Mesodermal cell (in vitro differentiated cells): ENCODE results near the gene PRSS57. TPM values are rescaled to one million over a fixed set of nuclear protein-coding genes. Genes with fewer than 3 reads are reported as not detected.
"Not testable (repeated sequence)": the region's sequence is repeated elsewhere in the genome, so short reads cannot be mapped to it uniquely, and the experiment has no call there.

Experiments used
- H3K27ac ChIP-seq: 2 replicates; pipeline ENCODE4 v1.7.0; 2013; ENCODE audit warnings: mild to moderate bottlenecking, low read depth, low read length, moderate library complexity; ENCODE audit not compliant: severe bottlenecking
- H3K36me3 ChIP-seq: 2 replicates; pipeline ENCODE4 v1.7.1; 2013; ENCODE audit warnings: mild to moderate bottlenecking, low read length, moderate library complexity; ENCODE audit not compliant: control insufficient read depth, insufficient read depth
- H3K4me1 ChIP-seq: one replicate; pipeline ENCODE4 v1.7.1; 2013; ENCODE audit warnings: mild to moderate bottlenecking, low read length; ENCODE audit not compliant: insufficient read depth, control insufficient read depth, poor library complexity, severe bottlenecking
- H3K4me3 ChIP-seq: 2 replicates; pipeline ENCODE4 v1.7.0; 2013; ENCODE audit warnings: low read length, control low read depth, mild to moderate bottlenecking; ENCODE audit not compliant: insufficient read depth, poor library complexity, severe bottlenecking; ENCODE audit errors: extremely low read depth
- H3K9me3 ChIP-seq: 2 replicates; pipeline ENCODE4 v1.7.1; 2013; ENCODE audit warnings: mild to moderate bottlenecking, low read length, moderate library complexity; ENCODE audit not compliant: control insufficient read depth
- WGBS, 2 experiments: methylation state at CpG; one replicate each; pipeline ENCODE4 v1.1.5; 2013; ENCODE audit warnings: missing lambda C conversion rate in 2 of 2; ENCODE audit not compliant: insufficient coverage in 2 of 2; 5-methylcytosine and 5-hydroxymethylcytosine counted together
- polyA plus RNA-seq, 2 experiments: library from polyadenylated mRNA; stranded (reverse); fragments of 50-300 nt; gene quantifications; one replicate each; pipeline ENCODE4 v1.2.3, GENCODE V29; 2013

Gene PRSS57
- polyA plus RNA-seq (2013, experiment 1 of 2): not detected
- not detected for polyA plus RNA-seq (2013, experiment 2 of 2)

- no peak within 1 kb of the TSS for H3K27ac ChIP-seq
- no peak within 1 kb of the TSS for H3K4me3 ChIP-seq
- H3K4me1 ChIP-seq: no peaks in the 10 kb centered on the region
- H3K36me3 ChIP-seq: no peaks in the 10 kb centered on the region
- 86 to 91% methylated on average over 23 to 26 of the region's 31 CpGs for WGBS, 2 experiments
- no peaks in the 10 kb centered on the region for H3K9me3 ChIP-seq
Observed at GRCh38 chr19:695352-695949, at the start of gene PRSS57. Gene PRSS57 (minus strand): TSS chr19:695452. CDS start chr19:695430, 22 bp downstream.

DNA sequence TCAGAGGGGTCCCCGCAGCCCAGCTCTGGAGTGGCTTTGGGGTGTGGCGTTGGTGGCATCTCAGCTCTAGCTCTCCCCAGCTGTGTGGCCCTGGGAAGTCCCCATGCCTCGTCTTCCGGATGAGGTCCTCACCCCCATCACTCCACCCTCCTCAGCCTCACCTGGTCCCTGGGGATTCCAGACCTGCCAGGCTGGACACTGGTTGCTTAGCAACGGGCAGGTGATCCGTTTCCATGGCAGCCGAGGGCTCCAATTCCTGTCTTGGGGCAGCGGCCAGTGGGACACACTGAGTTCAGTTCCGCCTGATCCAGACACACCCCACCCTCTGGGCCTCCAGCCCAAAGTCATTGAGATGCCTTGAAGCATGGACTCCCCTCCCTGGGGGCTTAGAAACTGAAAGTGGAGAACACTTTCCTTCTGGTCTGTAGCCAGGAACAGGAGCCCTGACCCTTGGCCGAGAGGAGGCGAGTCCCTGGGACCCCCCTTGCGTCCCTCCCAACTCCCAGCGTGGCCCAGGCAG is 48.0 kb upstream of the PRSS57 start:
- Histone ChIP-seq H3K4me1 (no peaks in the 10 kb centered on the region), H3K4me3 (no peak overlapping the region), H3K36me3 (no peaks in the 10 kb centered on the region), H3K27ac (no peak overlapping the region), H3K9me3 (peaks cover 27% of the 10 kb centered on the region)
- 85 to 87% methylated on average over 8 to 9 of the region's 13 CpGs for WGBS, 2 experiments

DNA sequence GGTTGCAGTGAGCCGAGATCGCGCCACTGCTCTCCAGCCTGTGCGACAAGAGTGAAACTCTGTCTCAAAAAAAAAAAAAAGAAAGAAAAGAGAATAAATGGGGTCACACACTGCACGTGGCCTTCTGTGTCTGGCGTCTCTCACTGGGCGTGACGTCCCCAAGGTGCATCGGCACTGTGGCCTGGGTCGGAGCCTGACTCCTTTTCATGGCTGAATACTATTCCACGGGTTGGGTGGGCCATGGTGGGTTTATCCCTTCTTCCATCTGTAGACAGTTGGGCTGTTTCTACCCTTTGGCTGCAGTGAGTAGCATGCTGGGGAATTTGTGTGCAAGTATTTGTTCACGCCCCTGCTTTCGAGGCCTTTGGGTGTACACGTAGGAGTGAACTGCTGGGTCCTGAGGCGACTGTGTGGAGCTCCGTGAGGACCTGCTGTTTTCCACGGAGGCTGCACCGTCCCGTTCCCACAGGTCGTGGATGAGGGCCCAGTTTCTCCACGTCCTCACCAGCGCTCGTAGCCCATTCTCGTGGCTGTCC is 47.4 kb upstream of the PRSS57 start:
- H3K36me3 ChIP-seq: no peaks in the 10 kb centered on the region
- no peaks in the 10 kb centered on the region for H3K4me1 ChIP-seq
- H3K27ac ChIP-seq: no peak overlapping the region
- WGBS, 2 experiments: 93 to 95% methylated on average over 23 of the region's 24 CpGs
- no peak overlapping the region for H3K4me3 ChIP-seq
- peaks cover 23% of the 10 kb centered on the region for H3K9me3 ChIP-seq

DNA sequence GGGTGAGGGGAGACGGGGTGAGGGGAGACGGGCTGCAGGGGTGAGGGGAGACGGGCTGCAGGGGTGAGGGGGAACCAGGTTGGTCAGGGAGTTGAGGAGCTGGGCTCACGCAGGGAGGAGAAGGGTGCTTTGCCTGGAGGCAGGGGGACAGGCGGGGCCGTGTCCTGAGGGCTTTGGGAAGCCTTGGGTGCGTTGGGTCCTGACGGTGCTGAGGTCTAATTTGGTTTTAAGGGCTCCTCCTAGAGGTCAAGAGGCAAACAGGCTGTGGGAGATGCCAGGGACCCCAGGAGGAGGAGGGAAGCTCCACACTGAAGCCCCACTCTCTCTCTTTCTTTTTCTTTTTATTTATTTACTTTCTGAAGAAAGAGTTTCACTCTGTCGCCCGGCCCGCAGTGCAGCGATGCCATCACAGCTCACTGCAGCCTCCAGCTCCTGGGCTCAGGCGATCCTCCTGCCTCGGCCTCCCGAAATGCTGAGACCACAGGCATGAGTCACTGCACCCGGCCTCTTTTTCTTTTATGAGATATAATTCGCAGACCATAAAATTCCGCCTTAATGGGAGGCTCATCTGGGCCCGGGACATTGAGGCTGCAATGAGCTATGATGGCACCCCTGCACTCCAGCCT is 46.4 kb upstream of the PRSS57 start:
- Histone ChIP-seq H3K27ac (no peak overlapping the region), H3K4me3 (no peak overlapping the region), H3K4me1 (no peaks in the 10 kb centered on the region), H3K9me3 (peaks cover 18% of the 10 kb centered on the region), H3K36me3 (no peaks in the 10 kb centered on the region)
- WGBS, 2 experiments: 81% methylated on average over 10 to 13 of the region's 19 CpGs

GRCh38 chr19:740816-741505 is 45.7 kb upstream of the PRSS57 start:
- not testable (repeated sequence) for H3K27ac ChIP-seq, H3K36me3 ChIP-seq, H3K4me1 ChIP-seq, H3K4me3 ChIP-seq
- H3K9me3 ChIP-seq: peaks cover 15% of the 10 kb centered on the region
- WGBS, 2 experiments: 83 to 91% methylated on average over 8 to 11 of the region's 16 CpGs

DNA sequence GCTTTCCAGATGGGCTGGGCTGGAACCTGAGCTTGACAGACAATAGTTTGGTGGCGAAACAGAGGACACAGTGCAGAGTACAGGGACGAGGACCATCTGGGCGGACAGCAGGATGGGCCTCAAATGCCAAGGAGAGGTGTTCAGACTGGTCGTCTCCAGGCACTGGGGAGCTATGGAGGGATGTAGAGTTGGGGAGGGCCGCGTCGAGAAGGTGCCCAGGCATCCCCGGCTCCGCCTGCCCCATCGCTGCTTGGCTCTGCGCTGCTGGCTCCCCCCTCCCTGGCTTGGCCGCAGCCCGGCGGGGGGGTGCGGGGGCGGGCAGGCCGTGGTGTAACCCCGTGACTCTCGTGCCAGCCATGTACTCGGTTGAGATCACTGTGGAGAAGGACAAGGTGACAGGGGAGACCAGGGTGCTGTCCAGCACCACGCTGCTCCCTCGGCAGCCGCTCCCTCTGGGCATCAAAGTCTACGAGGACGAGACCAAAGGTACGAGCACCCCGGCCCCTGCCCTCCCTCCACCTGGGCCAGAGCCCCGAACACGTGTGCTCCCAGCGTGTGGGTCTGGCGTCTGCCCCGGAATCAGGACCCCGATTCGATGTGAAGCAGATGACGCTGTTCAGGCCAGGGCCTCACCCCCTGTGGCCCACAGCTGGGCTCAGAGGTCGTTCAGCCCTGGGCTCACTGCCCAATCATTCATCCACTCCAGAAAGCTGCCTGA is 44.9 kb upstream of the PRSS57 start:
- Histone ChIP-seq H3K4me1 (no peaks in the 10 kb centered on the region), H3K9me3 (peaks cover 12% of the 10 kb centered on the region), H3K27ac (no peak overlapping the region), H3K4me3 (no peak overlapping the region), H3K36me3 (peaks cover 3% of the 10 kb centered on the region)
- WGBS, 2 experiments: 90 to 92% methylated on average over 24 to 29 of the region's 36 CpGs

DNA sequence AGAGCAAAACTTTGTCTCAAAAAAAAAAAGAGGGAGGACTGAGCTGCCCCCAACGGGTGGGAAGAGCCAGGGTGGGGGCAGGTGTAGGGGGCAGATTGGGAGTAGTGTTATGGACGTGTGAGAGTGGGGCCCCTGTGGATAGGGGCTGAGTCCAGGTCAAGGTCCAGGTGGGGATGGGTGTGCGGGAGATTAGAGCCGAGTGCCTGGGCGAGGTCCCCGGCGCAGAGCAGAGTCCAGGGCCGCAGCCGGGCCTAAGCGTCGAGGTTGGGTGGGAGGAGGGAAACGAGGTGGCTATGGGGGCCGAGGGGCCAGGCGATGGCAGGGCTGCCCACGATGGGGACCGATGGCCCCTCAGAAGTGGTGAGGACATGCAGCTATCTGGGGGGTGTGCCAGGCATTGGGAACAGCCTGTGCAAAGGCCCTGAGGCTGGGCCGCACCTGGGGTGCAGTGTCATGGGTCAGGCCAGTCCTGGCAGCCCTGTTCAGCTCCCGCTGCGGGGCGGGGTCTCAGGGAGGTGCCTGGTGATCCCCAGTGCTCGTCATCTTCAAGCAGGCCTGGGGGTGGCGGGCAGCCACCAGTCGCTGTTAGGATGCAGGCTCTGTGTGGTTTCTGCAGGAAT is 43.4 kb upstream of the PRSS57 start:
- H3K9me3 ChIP-seq: peaks cover 5% of the 10 kb centered on the region
- WGBS, 2 experiments: 94 to 96% methylated on average over 22 of the region's 23 CpGs
- H3K4me1 ChIP-seq: no peaks in the 10 kb centered on the region
- H3K36me3 ChIP-seq: peaks cover 3% of the 10 kb centered on the region
- H3K27ac ChIP-seq: no peak overlapping the region
- H3K4me3 ChIP-seq: no peak overlapping the region

- WGBS, 2 experiments: 43 to 56% methylated on average over 17 to 21 of the region's 22 CpGs
- H3K27ac ChIP-seq: no peak overlapping the region
Observed at GRCh38 chr19:737591-738093, 42.4 kb upstream of the PRSS57 start.

DNA sequence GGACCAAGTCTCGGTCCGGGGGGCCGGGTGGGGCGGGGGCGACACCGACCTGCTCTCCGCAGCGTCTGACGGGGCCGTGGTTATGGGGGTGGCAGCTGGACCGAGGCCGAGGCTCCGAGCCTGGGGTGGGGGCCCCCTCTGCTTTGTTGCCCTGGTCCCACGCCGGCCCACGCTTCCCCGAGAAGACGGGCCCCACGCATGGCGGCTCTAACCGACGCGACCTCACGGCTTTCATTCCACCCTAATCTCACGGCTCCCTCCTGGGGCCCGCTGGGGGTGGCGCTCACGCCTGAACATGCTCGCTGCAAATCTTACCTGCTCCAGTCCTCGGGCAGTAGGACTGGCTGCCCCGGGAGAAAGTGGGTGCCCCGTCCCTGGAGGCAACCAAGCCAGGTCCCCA is 40.9 kb upstream of the PRSS57 start:
- no peak overlapping the region for H3K27ac ChIP-seq
- no peak overlapping the region for H3K4me3 ChIP-seq
- peaks cover 3% of the 10 kb centered on the region for H3K36me3 ChIP-seq
- 88 to 91% methylated on average over 19 to 32 of the region's 32 CpGs for WGBS, 2 experiments
- no peaks in the 10 kb centered on the region for H3K4me1 ChIP-seq
- H3K9me3 ChIP-seq: no peaks in the 10 kb centered on the region

More at GRCh38 chr19:737591-738093, 42.4 kb upstream of the PRSS57 start:
- Histone ChIP-seq H3K36me3 (peaks cover 3% of the 10 kb centered on the region), H3K4me1 (no peaks in the 10 kb centered on the region), H3K4me3 (no peak overlapping the region), H3K9me3 (no peaks in the 10 kb centered on the region)

DNA sequence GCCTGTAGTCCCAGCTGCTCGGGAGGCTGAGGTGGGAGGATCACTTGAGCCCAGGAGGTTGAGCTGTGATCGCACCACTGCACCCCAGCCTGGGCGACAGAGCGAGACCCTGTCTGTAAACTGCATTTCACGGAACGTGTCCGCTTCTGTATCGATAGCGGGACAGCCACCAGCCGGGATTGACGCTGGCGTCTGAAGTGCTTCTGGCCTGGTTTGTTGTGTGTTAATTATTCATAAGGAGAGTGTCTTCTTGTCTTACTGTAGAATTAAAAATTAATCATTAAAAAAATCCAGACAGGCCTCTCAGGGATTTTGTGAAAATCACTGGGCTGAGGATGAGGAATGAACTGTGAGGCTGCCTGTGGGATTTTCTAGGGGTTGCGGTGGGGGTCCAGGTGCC is 39.5 kb upstream of the PRSS57 start:
- H3K9me3 ChIP-seq: no peaks in the 10 kb centered on the region
- H3K4me1 ChIP-seq: no peaks in the 10 kb centered on the region
- H3K4me3 ChIP-seq: no peak overlapping the region
- H3K27ac ChIP-seq: no peak overlapping the region
- WGBS, 2 experiments: 80 to 97% methylated on average over 4 to 11 of the region's 13 CpGs
- H3K36me3 ChIP-seq: peaks cover 12% of the 10 kb centered on the region
